LNCAP (cell line): ENCODE data around the gene TBC1D2B.

ENCODE experiments used
- CTCF ChIP-seq: fragments of 450-650 bp; IDR thresholded peaks from 2 replicates; pipeline ENCODE4 v1.5.1; 2017; ENCODE audit warnings: mild to moderate bottlenecking

Gene TBC1D2B

GRCh38 chr15:78067328-78068228 is 9.9 kb downstream of the TBC1D2B start:
- no peak for TF ChIP-seq CTCF

GRCh38 chr15:78065973-78066946 is 11.3 kb downstream of the TBC1D2B start:
- no peak for TF ChIP-seq CTCF

- no peak for TF ChIP-seq CTCF
Observed at GRCh38 chr15:78065284-78065872, 12.1 kb downstream of the TBC1D2B start.

- TF ChIP-seq CTCF, result no peak
Observed at GRCh38 chr15:78064544-78064943, 13.0 kb downstream of the TBC1D2B start.

GRCh38 chr15:78063970-78064385 is 13.5 kb downstream of the TBC1D2B start:
- TF ChIP-seq CTCF, result no peak

GRCh38 chr15:78063217-78063616 is 14.3 kb downstream of the TBC1D2B start:
- no peak for TF ChIP-seq CTCF

GRCh38 chr15:78061963-78062427 is 15.5 kb downstream of the TBC1D2B start:
- TF ChIP-seq CTCF, result no peak
